Erythroblast (primary cell): Measurements from ENCODE around the gene CAVIN4.

Experiments
- GATA1 ChIP-seq: IDR thresholded peaks from 2 replicates; pipeline ENCODE4 v1.6.1; 2011; ENCODE audit warnings: low read depth, mild to moderate bottlenecking, control low read depth, low read length, moderate library complexity
- POLR2A ChIP-seq: IDR thresholded peaks from 2 replicates; pipeline ENCODE4 v1.6.1; 2011; ENCODE audit warnings: mild to moderate bottlenecking, low read length

- TF ChIP-seq POLR2A: no peak
- no peak for TF ChIP-seq GATA1
Observed at GRCh38 chr9:100591139-100591538, 13.3 kb downstream of the CAVIN4 start.
